Right lobe of liver (tissue), 4 donors: Measurements from ENCODE around the gene INTS7.

ENCODE experiments used
- POLR2A ChIP-seq: fragments of 450-650 bp; IDR thresholded peaks from one replicate; pipeline ENCODE4 v1.6.1; 2017; ENCODE audit warnings: antibody characterized with exemption, mild to moderate bottlenecking
- TF ChIP-seq, protein P1 (sequence below), 4 donors: fragments of 200-600 bp in 3 of 4; fragments of 450-650 bp in 1 of 4; IDR thresholded peaks; one replicate each; pipeline versions ENCODE4 v1.5.1 to v1.8.0; 2016 to 2022; ENCODE audit warnings: antibody characterized with exemption in 4 of 4, mild to moderate bottlenecking in 2 of 4
- donor health status: DM: no; HTN: no; CAD: no.
- donor health status: DM: no; HTN: no; CAD: no.
- donor health status: DM: no; HTN: yes; CAD: no.

DNA sequence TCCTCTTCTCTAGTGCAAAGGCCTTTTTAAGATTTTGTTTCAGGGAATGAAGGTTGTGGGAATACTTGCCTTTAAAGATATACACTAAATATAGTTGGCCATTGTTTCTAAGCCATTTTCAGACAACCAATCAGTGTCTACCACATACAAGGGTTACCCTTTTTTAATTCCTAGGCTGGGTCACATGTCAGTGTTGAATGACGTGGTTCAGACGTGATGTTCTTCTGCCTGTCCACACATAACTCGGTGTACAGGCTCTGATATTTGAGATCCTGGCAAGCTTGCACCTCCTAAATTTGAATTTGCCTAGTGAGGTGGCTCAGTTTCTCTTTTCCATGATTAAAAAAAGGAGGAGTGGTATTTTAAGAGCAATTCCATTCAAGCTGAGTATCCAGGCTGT, 39.0 kb upstream of the INTS7 start:
- TF ChIP-seq POLR2A = no peak
- TF ChIP-seq, protein P1, sequence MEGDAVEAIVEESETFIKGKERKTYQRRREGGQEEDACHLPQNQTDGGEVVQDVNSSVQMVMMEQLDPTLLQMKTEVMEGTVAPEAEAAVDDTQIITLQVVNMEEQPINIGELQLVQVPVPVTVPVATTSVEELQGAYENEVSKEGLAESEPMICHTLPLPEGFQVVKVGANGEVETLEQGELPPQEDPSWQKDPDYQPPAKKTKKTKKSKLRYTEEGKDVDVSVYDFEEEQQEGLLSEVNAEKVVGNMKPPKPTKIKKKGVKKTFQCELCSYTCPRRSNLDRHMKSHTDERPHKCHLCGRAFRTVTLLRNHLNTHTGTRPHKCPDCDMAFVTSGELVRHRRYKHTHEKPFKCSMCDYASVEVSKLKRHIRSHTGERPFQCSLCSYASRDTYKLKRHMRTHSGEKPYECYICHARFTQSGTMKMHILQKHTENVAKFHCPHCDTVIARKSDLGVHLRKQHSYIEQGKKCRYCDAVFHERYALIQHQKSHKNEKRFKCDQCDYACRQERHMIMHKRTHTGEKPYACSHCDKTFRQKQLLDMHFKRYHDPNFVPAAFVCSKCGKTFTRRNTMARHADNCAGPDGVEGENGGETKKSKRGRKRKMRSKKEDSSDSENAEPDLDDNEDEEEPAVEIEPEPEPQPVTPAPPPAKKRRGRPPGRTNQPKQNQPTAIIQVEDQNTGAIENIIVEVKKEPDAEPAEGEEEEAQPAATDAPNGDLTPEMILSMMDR (IDR thresholded peaks at IDR 0.05) = no peak
